Fibroblast of lung (primary cell): ENCODE results near the gene RAI1.

ENCODE experiments used
- CTCF ChIP-seq, 2 donors: IDR thresholded peaks in 1 of 2; conservative IDR thresholded peaks in 1 of 2; 1 replicate in 1 of 2; 2 replicates in 1 of 2; pipeline ENCODE4 v1.5.1; 2011 to 2012; ENCODE audit warnings: low read length in 2 of 2, control low read depth in 1 of 2, inconsistent platforms in 1 of 2, low read depth in 1 of 2, mild to moderate bottlenecking in 1 of 2
- EZH2 ChIP-seq: IDR thresholded peaks from 2 replicates; pipeline ENCODE4 v1.5.1; 2012; ENCODE audit warnings: low read length, control low read depth, mild to moderate bottlenecking; ENCODE audit errors: missing control alignments

GRCh38 chr17:17776889-17777288 lies 95.6 kb downstream of the RAI1 start:
- no peak for TF ChIP-seq CTCF (conservative IDR thresholded peaks at IDR 0.05 in 1 of 2, IDR thresholded peaks at IDR 0.05 in 1 of 2; ENCODE audit: low read depth in 1 of 2, low read length in 2 of 2)
- no peak for TF ChIP-seq EZH2
